Measurements from ENCODE around the gene COQ10A.
A peak's percentile ranks its signal among the peaks of the same experiment; 100 is the strongest.

COQ10A gene

GRCh38 chr12:56243731-56244181 lies 23.0 kb upstream of the COQ10A start:
- H3K27ac ChIP-seq = no peak overlapping the region; the same call in 1 of the 2 replicates
- TF ChIP-seq ZFX (IDR thresholded peaks at IDR 0.05; ENCODE audit: borderline replicate concordance) (no peak), CTCF (IDR thresholded peaks at IDR 0.05) (no peak)

GRCh38 chr12:56244494-56244893 lies 22.2 kb upstream of the COQ10A start:
- no peak overlapping the region for H3K27ac ChIP-seq
- no peak for TF ChIP-seq CTCF (IDR thresholded peaks at IDR 0.05)
- no peak for TF ChIP-seq ZFX (IDR thresholded peaks at IDR 0.05; ENCODE audit: borderline replicate concordance)

GRCh38 chr12:56247923-56248322 lies 18.8 kb upstream of the COQ10A start:
- TF ChIP-seq CTCF (IDR thresholded peaks at IDR 0.05) (no peak), ZFX (IDR thresholded peaks at IDR 0.05; ENCODE audit: borderline replicate concordance) (no peak)
- no peak overlapping the region for H3K27ac ChIP-seq

GRCh38 chr12:56248711-56249110 lies 18.0 kb upstream of the COQ10A start:
- TF ChIP-seq ZFX (IDR thresholded peaks at IDR 0.05; ENCODE audit: borderline replicate concordance) = no peak

GRCh38 chr12:56252649-56253048 lies 14.1 kb upstream of the COQ10A start:
- TF ChIP-seq CTCF (IDR thresholded peaks at IDR 0.05) = no peak
- TF ChIP-seq ZFX (IDR thresholded peaks at IDR 0.05; ENCODE audit: borderline replicate concordance) = no peak
- 0 out of 2 replicates have a peak overlapping the region, but pooled peaks have one; percentile 12 for H3K27ac ChIP-seq

More at GRCh38 chr12:56248711-56249110, 18.0 kb upstream of the COQ10A start:
- no peak overlapping the region for H3K27ac ChIP-seq

- H3K27ac ChIP-seq = no peak overlapping the region
- TF ChIP-seq CTCF (IDR thresholded peaks at IDR 0.05) = no peak
- TF ChIP-seq ZFX (IDR thresholded peaks at IDR 0.05; ENCODE audit: borderline replicate concordance) = no peak
These were observed 13.7 kb upstream of the COQ10A start for GRCh38 chr12:56253091-56253490.

GRCh38 chr12:56255671-56256070 lies 11.1 kb upstream of the COQ10A start:
- TF ChIP-seq CTCF (IDR thresholded peaks at IDR 0.05) (no peak), ZFX (IDR thresholded peaks at IDR 0.05; ENCODE audit: borderline replicate concordance) (no peak)
- no peak overlapping the region for H3K27ac ChIP-seq

- H3K27ac ChIP-seq = peak overlapping the region; percentile 81
- TF ChIP-seq ZFX (IDR thresholded peaks at IDR 0.05; ENCODE audit: borderline replicate concordance) (no peak), CTCF (IDR thresholded peaks at IDR 0.05) (no peak)
These were observed 10.3 kb upstream of the COQ10A start for GRCh38 chr12:56256326-56256960.
